ENCODE results near the gene WHRN.

Gene WHRN

DNA sequence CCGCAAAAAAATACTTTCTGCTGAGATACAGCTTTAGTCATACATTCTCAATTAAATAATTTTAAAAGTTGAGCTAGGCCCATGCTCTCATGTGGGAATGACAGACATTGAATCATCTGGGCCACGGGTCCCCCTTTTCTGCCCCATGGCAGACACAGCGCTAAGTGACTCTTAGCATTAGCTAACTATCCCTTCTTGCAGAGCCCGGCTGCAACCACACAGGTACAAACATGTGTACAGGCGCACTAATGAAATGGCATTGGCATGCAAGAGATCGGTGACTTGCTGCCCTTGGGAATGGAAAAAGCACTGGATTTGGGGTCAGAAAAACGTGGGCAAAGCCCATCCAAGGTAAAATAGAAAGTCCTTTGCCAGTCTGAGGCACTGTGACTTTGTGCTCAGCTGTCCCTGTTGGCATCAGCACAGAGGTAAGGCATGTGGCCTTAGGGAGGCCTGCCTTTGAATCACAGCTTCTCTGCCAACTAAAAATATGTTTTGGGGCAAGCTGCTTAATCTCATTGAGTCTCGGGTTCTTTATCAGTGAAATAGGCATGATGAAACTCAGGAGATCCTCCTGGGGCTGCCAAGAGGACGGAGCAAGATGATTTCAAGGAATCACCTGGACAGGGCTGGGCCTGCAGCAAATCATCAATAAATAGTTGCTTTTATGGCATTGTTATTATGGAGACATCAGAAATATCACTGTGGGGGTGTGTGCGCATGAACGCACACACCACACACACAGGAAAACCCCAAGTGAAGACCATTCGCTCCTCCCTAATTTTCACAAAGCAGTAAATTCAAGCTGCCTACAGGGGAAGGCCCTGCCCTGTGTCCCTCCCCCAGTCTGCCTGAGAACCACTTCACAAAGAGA lies 54.2 kb downstream of the WHRN start:
- Histone ChIP-seq H3K27me3 (ENCODE audit: control insufficient read depth, insufficient read depth, low read length, poor library complexity, severe bottlenecking) (no peaks in the 10 kb centered on the region), H3K36me3 (ENCODE audit: control insufficient read depth, insufficient read depth, low read length) (no peaks in the 10 kb centered on the region), H3K9me3 (ENCODE audit: control insufficient read depth, low read length) (no peaks in the 10 kb centered on the region), H3K4me3 (ENCODE audit: insufficient read depth, low read depth, low read length) (no peak overlapping the region), H3K4me1 (ENCODE audit: control insufficient read depth, insufficient read depth, low read length) (no peaks in the 10 kb centered on the region), H3K27ac (ENCODE audit: insufficient read depth, low read depth, low read length, poor library complexity, severe bottlenecking) (no peak overlapping the region)
- 91 to 95% methylated on average over 11 to 12 of the region's 12 CpGs for WGBS, 2 experiments

DNA sequence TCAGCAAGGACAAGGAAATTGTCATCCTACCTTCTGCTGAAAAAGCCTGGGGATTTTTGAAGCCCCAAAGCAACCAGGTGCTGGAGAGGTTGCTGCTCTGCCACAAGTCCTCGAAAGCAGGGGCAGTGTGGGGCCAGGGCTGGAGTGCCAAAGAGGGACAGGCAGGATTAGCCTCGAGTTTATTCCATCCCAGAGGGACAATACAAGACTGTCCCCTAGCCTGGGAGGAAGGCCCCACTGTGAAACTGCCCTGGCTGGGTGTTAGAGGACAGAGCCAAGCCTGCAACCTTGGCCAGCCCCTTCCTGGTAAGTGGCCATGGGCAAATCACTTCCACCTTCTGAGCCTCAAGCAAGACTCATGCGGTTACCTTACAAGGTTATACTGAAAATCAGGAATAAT lies 55.1 kb downstream of the WHRN start:
- H3K9me3 ChIP-seq (ENCODE audit: control insufficient read depth, low read length) = no peaks in the 10 kb centered on the region
- 87 to 91% methylated on average over 3 of the region's 3 CpGs for WGBS, 2 experiments
- H3K27ac ChIP-seq (ENCODE audit: insufficient read depth, low read depth, low read length, poor library complexity, severe bottlenecking) = no peak overlapping the region
- H3K4me3 ChIP-seq (ENCODE audit: insufficient read depth, low read depth, low read length) = no peak overlapping the region
- H3K4me1 ChIP-seq (ENCODE audit: control insufficient read depth, insufficient read depth, low read length) = no peaks in the 10 kb centered on the region
- no peaks in the 10 kb centered on the region for H3K27me3 ChIP-seq (ENCODE audit: control insufficient read depth, insufficient read depth, low read length, poor library complexity, severe bottlenecking)
- H3K36me3 ChIP-seq (ENCODE audit: control insufficient read depth, insufficient read depth, low read length) = no peaks in the 10 kb centered on the region

DNA sequence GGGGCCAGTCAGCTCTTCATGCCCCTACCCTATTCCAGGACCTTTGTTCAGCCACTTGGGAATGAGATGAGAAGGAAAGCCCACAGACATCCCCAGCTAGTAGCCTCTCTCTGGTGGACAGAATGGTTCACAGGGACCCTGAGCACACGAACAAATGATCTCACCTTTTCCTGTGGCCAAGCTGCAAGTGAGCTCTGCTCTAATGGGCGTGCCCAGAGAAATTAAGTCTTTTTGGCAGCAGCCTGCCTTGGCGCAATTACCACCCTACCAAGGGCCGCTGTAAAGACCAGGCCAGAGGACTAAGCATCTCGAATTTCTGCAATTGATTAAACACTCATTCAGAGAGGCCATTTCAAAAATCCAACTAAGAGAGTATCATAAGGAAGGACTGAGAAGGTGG lies 56.0 kb downstream of the WHRN start:
- H3K27ac ChIP-seq (ENCODE audit: insufficient read depth, low read depth, low read length, poor library complexity, severe bottlenecking) = no peak overlapping the region
- H3K4me1 ChIP-seq (ENCODE audit: control insufficient read depth, insufficient read depth, low read length) = no peaks in the 10 kb centered on the region
- no peaks in the 10 kb centered on the region for H3K36me3 ChIP-seq (ENCODE audit: control insufficient read depth, insufficient read depth, low read length)
- H3K4me3 ChIP-seq (ENCODE audit: insufficient read depth, low read depth, low read length) = no peak overlapping the region
- no peaks in the 10 kb centered on the region for H3K9me3 ChIP-seq (ENCODE audit: control insufficient read depth, low read length)
- H3K27me3 ChIP-seq (ENCODE audit: control insufficient read depth, insufficient read depth, low read length, poor library complexity, severe bottlenecking) = no peaks in the 10 kb centered on the region
- 85 to 86% methylated on average over 5 of the region's 5 CpGs for WGBS, 2 experiments

DNA sequence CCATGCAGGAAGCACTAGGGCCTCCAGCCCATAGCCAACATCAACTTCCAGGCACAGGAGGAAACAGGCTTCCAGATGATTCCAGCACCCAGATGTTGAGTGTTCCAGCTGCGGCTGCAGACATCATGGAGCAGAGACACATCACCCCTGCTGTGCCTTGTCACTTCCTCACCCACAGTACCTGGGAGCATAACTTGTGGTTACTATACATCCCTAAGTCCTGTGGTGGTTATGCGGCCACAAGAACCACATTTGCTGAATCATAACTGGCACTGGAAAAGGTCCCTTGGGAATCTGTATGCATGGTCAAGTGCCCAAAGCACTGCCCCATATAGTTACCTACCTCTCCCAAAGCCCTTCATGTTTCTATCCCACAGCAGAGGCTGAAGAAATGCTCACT lies 56.6 kb downstream of the WHRN start:
- Histone ChIP-seq H3K4me3 (ENCODE audit: insufficient read depth, low read depth, low read length) (no peak overlapping the region), H3K4me1 (ENCODE audit: control insufficient read depth, insufficient read depth, low read length) (no peaks in the 10 kb centered on the region), H3K27me3 (ENCODE audit: control insufficient read depth, insufficient read depth, low read length, poor library complexity, severe bottlenecking) (no peaks in the 10 kb centered on the region), H3K9me3 (ENCODE audit: control insufficient read depth, low read length) (no peaks in the 10 kb centered on the region), H3K36me3 (ENCODE audit: control insufficient read depth, insufficient read depth, low read length) (no peaks in the 10 kb centered on the region), H3K27ac (ENCODE audit: insufficient read depth, low read depth, low read length, poor library complexity, severe bottlenecking) (no peak overlapping the region)
- WGBS, 2 experiments = 94 to 97% methylated on average over 2 of the region's 2 CpGs

DNA sequence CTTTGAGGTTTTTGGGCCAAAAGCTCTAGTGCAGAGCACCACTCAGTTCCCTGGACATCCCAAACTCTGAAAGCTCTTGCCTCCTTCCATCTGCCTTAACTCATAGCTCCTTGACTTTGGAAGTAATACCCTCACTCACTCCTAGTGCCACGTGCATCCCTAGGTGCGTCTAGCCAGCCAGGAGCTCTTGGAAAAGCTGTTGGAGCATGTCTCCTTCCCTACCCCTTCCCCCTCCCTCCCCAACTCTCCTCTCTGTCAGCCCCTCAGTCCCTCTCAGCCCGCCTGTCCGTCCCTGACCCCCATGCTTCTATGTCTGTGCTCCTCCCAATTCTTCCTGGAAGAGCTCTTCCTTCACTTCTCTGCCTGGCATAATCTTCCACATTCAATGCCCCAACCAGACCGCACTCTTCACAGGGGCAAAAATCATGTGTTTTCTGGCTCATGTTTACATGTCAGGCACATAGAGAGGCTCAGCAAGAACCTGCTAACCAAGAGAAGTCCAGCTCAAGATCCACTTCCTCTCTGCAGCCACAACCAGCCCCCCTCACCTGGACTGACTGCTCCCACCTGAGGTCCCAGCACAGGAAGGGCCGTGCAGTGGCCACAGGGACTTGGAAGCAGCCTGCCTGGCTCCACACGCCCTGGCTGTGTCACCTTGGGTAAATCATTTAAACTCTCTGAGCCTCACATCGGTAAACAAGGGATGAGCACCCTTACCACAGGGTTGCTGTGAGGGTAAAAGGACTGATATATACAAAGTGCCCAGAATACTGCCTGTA lies 58.4 kb downstream of the WHRN start:
- H3K27ac ChIP-seq (ENCODE audit: insufficient read depth, low read depth, low read length, poor library complexity, severe bottlenecking) = no peak overlapping the region
- H3K9me3 ChIP-seq (ENCODE audit: control insufficient read depth, low read length) = no peaks in the 10 kb centered on the region
- H3K27me3 ChIP-seq (ENCODE audit: control insufficient read depth, insufficient read depth, low read length, poor library complexity, severe bottlenecking) = no peaks in the 10 kb centered on the region
- no peaks in the 10 kb centered on the region for H3K36me3 ChIP-seq (ENCODE audit: control insufficient read depth, insufficient read depth, low read length)
- H3K4me3 ChIP-seq (ENCODE audit: insufficient read depth, low read depth, low read length) = no peak overlapping the region
- no peaks in the 10 kb centered on the region for H3K4me1 ChIP-seq (ENCODE audit: control insufficient read depth, insufficient read depth, low read length)
- 80 to 82% methylated on average over 8 of the region's 8 CpGs for WGBS, 2 experiments

DNA sequence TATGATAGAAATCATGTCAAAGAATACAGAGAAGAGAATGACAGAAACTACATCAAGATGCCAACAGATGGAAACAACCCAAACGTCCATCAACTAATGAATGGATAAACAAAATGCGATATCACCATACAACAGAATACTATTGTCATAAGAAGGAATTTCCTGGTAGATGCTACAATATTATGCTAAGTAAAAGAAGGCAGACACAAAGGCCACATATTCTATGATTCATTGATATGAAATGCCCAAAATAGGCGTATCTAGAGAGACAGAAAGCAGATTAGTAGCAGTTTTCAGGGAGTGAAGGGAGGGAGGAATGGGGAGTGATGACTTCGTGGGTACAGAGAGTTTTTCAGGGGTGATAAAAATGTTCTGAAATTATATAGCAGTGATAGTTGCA lies 59.2 kb downstream of the WHRN start:
- 82 to 94% methylated on average over 2 to 4 of the region's 4 CpGs for WGBS, 2 experiments
- no peaks in the 10 kb centered on the region for H3K36me3 ChIP-seq (ENCODE audit: control insufficient read depth, insufficient read depth, low read length)
- no peak overlapping the region for H3K27ac ChIP-seq (ENCODE audit: insufficient read depth, low read depth, low read length, poor library complexity, severe bottlenecking)
- H3K4me1 ChIP-seq (ENCODE audit: control insufficient read depth, insufficient read depth, low read length) = no peaks in the 10 kb centered on the region
- H3K27me3 ChIP-seq (ENCODE audit: control insufficient read depth, insufficient read depth, low read length, poor library complexity, severe bottlenecking) = no peaks in the 10 kb centered on the region
- H3K4me3 ChIP-seq (ENCODE audit: insufficient read depth, low read depth, low read length) = no peak overlapping the region
- no peaks in the 10 kb centered on the region for H3K9me3 ChIP-seq (ENCODE audit: control insufficient read depth, low read length)

DNA sequence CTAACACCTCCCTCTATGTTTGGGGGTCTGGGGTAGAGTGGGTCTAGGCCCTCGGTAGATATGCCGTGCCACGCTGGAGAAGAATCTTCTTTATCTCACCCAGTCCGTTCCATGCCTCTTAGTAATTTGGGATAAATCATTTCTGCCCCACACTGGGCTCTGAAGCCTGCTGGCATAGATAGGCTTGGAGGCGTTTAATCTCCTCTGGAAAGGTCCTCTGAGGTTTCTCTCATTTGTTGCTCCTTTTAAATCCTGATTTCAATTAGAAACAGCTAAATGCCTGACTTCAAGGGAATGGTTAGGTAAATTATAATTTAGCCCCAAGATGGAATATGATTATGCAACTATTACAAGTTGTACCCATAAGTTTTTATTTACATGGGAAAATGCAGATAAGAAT lies 59.7 kb downstream of the WHRN start:
- H3K9me3 ChIP-seq (ENCODE audit: control insufficient read depth, low read length) = no peaks in the 10 kb centered on the region
- H3K27me3 ChIP-seq (ENCODE audit: control insufficient read depth, insufficient read depth, low read length, poor library complexity, severe bottlenecking) = no peaks in the 10 kb centered on the region
- no peak overlapping the region for H3K27ac ChIP-seq (ENCODE audit: insufficient read depth, low read depth, low read length, poor library complexity, severe bottlenecking)
- no peaks in the 10 kb centered on the region for H3K36me3 ChIP-seq (ENCODE audit: control insufficient read depth, insufficient read depth, low read length)
- H3K4me3 ChIP-seq (ENCODE audit: insufficient read depth, low read depth, low read length) = no peak overlapping the region
- 91 to 97% methylated on average over 5 of the region's 5 CpGs for WGBS, 2 experiments
- H3K4me1 ChIP-seq (ENCODE audit: control insufficient read depth, insufficient read depth, low read length) = no peaks in the 10 kb centered on the region

DNA sequence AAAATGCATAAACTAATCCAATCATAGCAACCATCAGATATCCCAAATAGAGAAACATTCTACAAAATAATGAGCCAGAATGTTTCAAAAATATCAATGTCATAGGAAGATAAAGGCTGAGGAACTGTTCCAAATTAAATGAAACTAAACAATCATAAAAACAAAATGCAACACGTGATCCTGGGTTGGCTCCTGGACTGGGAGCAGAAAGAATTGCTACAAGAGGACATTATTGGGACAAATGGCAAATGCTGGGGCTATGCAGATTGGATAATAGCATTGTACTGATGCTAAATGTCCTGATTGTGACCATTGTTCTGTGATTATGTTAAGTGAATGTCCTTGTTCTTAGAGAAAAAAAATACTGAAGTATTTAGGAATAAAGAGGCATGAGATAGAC lies 63.3 kb downstream of the WHRN start:
- H3K27ac ChIP-seq (ENCODE audit: insufficient read depth, low read depth, low read length, poor library complexity, severe bottlenecking) = no peak overlapping the region
- H3K27me3 ChIP-seq (ENCODE audit: control insufficient read depth, insufficient read depth, low read length, poor library complexity, severe bottlenecking) = no peaks in the 10 kb centered on the region
- no peaks in the 10 kb centered on the region for H3K36me3 ChIP-seq (ENCODE audit: control insufficient read depth, insufficient read depth, low read length)
- no peaks in the 10 kb centered on the region for H3K9me3 ChIP-seq (ENCODE audit: control insufficient read depth, low read length)
- H3K4me3 ChIP-seq (ENCODE audit: insufficient read depth, low read depth, low read length) = no peak overlapping the region
- H3K4me1 ChIP-seq (ENCODE audit: control insufficient read depth, insufficient read depth, low read length) = no peaks in the 10 kb centered on the region
- 91 to 100% methylated on average over 1 of the region's 1 CpG for WGBS, 2 experiments

DNA sequence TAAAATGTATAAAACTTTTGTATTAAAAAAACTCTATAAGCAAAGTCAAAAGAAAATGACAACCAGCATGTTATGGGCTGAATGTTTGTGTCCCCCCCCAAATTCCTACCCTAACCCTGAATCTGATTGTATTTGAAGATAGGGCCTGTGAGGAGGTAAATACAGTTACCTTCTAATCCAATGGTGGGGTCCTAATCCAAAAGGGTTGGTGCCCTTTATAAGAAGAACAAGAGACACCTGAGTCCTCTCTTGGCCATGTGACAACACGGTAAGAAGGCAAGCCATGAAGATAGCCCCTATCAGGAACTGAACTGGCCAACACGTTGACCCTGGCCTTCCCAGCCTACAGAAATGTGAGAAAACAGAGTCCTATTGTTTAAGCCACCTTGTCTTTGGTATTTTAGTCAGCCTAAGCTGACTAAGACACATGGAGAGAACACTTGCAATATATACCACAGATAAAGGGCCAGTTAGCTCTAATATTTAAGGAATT lies 67.8 kb downstream of the WHRN start:
- 81% methylated on average over 2 of the region's 2 CpGs for WGBS, 2 experiments
- no peak overlapping the region for H3K4me3 ChIP-seq (ENCODE audit: insufficient read depth, low read depth, low read length)

DNA sequence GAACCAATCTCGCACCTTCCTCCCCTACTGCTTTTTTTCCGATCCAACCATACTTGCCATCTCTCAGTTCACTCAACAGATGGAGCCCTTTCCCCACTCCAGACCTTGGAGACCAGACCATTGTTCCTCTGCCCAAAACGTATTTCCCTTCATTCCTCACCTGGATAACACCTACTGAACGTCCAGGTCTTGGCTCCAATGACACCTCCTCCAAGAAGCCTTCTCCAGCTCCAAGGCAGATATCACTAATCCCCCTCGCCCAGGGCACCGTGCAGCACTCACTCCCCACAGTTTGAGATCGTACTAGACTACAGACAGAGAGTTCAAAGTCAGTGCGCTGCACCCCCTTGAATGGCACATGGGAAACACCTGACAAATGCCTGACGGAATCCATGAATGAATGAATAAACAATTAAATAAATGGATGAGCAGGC lies 70.4 kb downstream of the WHRN start:
- H3K27ac ChIP-seq (ENCODE audit: insufficient read depth, low read depth, low read length, poor library complexity, severe bottlenecking) = no peak overlapping the region
- no peaks in the 10 kb centered on the region for H3K27me3 ChIP-seq (ENCODE audit: control insufficient read depth, insufficient read depth, low read length, poor library complexity, severe bottlenecking)
- H3K4me3 ChIP-seq (ENCODE audit: insufficient read depth, low read depth, low read length) = no peak overlapping the region
- H3K4me1 ChIP-seq (ENCODE audit: control insufficient read depth, insufficient read depth, low read length) = no peaks in the 10 kb centered on the region
- no peaks in the 10 kb centered on the region for H3K9me3 ChIP-seq (ENCODE audit: control insufficient read depth, low read length)
- WGBS, 2 experiments = 40 to 43% methylated on average over 9 of the region's 9 CpGs
- no peaks in the 10 kb centered on the region for H3K36me3 ChIP-seq (ENCODE audit: control insufficient read depth, insufficient read depth, low read length)

More for the DNA sequence above, 67.8 kb downstream of the WHRN start:
- Histone ChIP-seq H3K27ac (ENCODE audit: insufficient read depth, low read depth, low read length, poor library complexity, severe bottlenecking) (no peak overlapping the region), H3K9me3 (ENCODE audit: control insufficient read depth, low read length) (no peaks in the 10 kb centered on the region), H3K27me3 (ENCODE audit: control insufficient read depth, insufficient read depth, low read length, poor library complexity, severe bottlenecking) (no peaks in the 10 kb centered on the region), H3K4me1 (ENCODE audit: control insufficient read depth, insufficient read depth, low read length) (no peaks in the 10 kb centered on the region), H3K36me3 (ENCODE audit: control insufficient read depth, insufficient read depth, low read length) (no peaks in the 10 kb centered on the region)

Measured in ectodermal cell (in vitro differentiated cells).